GM19467 (cell line): ENCODE data around the gene CNTN6.

Source experiments
- ATAC-seq: cut with Tn5 transposase; IDR thresholded peaks from one replicate; pipeline ENCODE4 v1.9.1; 2021; ENCODE audit warnings: mild to moderate bottlenecking, moderate library complexity; ENCODE audit not compliant: unreplicated experiment

Gene CNTN6

DNA sequence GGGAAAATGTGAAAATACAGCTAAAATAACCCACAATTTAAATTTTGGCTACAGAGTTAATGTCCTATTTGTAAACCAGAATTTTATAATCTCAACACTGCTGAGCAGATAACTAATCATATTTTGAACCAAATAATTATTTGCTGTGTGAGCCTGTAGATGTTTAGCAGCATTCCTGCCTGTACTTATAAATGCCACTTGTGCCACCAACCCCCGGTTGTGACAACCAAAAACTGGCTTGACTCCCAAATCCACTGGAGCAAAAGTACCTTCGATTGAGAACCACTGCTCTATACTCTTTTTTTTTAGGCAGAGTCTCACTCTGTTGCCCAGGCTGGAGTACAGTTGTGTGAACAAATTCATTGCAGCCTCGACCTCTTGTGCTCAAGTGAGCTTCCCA, 78.5 kb downstream of the CNTN6 start:
- ATAC-seq: no peak

DNA sequence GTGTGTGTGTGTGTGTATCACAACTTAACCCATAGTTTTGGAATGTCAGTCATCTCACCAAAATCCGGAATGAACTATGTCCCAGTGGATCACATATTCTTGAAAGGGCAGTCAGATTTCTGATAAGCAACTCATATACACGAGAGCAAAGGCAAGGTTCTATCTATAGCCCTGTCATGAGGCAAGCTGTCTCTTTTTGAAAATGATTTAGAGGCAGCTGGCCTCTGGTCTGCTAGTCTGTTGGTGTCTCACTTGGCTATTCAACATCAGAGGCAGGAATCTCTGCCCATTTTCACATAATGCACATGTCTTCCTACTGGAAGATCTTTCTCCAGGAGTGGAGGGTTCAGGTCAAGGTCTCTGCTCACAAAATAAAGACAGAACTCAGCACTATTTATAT, 79.8 kb downstream of the CNTN6 start:
- ATAC-seq: no peak

DNA sequence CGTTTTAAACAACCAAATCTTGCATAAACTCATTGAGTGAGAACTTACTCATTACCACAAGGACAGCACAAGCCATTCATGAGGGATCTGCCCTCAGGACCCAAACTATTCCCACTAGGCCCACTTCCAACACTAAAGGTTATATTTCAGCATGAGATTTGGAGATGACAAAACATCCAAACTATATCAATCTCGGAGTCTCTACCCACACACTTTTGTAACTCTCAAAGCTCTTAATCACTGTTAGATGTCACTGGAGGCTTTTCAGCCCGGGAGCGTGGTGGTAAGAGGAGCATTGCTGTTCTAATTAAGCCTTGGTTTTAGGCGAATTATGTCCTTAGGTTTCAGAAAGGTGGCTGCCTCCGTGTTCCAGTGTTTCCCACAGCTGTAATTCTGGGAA, 86.3 kb downstream of the CNTN6 start:
- no peak for ATAC-seq

DNA sequence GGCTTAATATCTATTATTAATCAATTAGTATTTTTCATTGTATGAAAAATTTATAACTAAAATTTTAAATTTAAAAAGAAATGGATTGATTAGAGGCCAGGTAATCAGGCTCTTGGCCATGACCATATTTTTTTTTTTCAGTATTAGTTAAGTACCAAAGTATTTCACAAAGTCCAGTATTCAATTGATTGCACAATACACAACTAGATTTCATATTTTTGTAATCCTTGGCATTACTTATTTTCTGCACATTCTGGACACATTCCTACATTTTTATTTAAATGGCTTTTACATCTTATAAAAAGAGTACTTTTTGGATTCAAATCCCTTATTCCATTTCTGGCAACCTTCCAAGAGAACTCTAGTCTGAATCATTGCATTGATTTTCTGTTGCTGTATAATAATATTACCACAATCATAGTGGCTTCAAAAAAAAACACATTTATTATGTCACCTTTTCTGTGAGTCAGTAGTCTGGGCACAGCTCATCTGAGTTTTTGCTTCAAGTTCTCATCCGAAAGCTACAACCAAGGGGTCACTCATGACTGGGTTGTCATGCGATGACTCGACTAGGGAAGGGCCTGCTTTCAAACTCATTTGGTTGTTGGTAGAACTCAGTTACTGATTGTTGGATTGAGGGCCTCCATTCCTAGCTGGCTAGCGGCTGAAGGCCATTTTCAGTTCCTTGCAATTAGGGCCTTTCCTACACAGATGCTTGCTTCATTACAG, 90.7 kb downstream of the CNTN6 start:
- no peak for ATAC-seq

DNA sequence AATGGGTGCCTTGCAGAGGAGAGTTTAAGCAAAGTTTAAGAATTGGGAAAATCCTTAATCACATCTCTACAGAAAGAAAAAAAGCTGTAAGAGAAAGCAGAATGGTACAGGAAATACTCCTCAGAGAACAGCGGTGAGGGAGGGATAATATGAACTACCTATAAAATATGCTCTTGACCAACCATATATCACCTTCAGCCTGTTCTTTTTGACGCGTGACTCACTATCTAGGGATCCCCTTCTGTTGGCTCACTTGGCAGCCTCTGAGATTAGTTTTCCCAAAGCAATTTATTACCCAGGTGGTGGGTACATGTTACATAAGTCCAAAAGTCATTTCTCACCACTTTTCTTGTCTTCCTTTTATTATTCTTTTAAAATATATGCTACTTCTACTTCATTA, 97.7 kb downstream of the CNTN6 start:
- no peak for ATAC-seq

DNA sequence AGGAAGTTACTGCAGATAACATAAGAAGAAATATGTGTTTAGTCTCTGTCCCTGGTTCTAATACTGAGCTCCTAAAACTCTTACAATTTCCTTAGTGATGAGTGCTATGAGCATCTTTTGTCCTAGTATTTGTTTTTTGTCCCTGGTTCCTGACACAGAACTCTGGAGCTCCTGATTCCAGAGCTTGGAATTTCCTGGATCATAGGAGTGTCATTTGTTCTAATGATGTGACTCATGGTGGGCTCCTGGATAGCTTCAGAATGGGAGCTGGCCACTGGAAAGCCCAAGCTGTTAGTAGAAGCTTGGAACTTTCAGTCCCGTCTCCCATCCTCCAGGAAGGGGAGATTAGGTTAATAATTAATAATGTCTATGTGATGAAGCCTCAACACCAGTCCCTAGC, 98.2 kb downstream of the CNTN6 start:
- ATAC-seq: no peak

DNA sequence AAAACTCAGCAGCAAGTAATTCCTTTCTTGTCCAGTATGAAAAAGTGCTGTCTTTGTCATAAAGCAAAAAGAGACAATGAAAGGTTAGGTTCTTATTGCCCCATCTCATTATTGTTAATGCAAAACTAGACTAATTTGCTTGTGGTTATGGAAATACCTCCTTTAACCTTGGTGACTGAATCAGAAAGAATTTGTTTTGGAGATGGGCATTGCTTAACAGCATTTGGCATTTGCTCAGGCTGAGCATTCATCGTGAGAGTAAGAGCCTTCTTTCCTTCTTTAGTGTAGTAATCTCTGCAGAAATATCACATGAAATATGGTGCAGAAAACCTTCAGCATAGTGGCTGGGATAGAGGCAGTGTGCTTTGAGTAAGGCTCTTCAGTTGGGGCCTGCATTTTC, 103.1 kb downstream of the CNTN6 start:
- ATAC-seq: no peak

DNA sequence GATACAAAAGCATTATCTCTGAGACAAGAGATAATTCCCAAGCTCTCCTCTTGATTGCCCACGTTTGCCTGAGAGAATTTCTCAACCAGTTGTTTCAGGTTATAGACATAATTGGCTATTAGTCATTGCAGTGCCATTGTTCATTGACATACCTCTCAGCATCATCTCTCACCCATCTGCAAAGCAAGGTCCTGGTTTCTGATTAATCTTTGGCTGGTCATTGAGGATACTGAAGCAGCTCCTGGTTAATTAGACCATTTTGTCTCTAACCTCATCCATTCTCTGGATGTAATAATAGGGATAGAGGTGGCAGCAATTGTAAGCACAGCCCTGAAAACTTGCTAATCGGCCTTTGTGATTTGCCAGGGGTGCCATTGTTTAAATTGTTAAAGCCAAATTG, 104.2 kb downstream of the CNTN6 start:
- no peak for ATAC-seq

DNA sequence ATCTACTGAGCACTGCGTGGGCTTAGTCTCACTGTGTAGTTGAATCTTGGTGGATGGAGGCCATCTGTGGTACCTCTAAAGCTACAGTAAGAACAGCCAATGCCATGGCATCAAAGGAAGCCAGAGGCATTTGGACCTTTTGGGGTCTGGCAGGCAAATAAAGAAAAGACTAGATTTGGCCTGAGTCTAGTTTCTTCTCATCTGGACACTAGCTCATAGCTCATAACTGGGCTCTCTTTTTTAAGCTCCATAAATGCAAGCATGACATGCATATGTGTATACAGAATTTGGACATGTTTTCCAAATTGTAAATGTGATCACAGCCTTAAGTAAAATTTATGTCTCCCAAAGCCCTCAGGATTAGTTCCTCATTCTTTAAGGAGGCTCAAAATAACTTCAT, 107.5 kb downstream of the CNTN6 start:
- ATAC-seq: no peak

DNA sequence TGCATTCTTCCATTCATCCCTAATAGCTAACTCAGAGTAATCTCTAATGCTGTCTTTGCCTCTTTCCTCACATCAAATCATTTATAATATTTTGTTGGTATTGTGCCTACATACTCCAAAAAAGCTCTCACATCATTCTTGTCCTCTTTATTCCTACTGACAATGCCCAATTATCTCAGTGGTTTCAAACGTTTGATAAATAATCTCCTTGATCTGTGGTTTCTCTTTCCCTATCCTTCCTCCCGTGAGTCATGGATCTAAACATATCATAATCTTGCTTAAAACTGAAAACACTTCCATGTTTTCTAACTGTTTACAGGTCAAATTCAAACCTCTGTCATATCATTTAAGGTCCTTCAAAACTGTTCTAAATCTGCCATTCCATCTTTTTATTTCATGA, 115.1 kb downstream of the CNTN6 start:
- no peak for ATAC-seq

DNA sequence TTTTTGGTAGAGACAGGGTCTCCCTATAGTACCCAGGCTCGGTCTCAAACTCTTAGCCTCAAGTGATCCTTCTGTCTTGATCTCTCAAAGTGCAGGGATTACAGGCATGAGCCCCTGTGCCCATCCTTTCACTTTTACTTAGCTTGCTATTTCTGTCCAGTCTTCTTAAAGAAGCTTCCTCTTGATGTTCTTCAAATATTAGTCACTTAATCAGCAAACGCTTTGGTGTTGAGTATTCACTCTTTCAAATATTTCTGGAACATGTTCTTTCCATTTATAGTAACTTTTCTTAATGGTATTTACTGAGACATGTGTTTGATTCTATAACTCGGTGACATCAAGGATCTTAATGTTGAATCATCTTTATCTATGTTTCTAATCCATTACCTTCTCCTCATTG, 122.1 kb downstream of the CNTN6 start:
- no peak for ATAC-seq

DNA sequence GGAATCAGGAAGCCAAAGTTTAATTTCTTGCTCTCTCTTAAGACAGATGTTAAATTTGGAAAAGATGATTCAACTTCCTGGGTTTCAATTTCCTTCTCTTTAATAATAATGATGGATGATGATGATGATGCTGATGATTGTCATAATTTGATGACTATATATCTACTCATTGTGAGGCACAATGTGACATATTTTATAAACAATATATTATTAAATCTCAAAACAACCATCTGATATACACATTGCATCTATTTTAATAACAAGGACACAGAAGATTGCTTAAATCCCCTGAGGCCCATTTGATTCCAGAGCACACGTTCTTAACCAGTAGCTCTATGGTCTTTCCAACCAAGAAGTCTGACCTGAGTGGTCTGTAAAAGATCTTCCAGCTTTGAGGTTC, 124.0 kb downstream of the CNTN6 start:
- ATAC-seq: no peak

DNA sequence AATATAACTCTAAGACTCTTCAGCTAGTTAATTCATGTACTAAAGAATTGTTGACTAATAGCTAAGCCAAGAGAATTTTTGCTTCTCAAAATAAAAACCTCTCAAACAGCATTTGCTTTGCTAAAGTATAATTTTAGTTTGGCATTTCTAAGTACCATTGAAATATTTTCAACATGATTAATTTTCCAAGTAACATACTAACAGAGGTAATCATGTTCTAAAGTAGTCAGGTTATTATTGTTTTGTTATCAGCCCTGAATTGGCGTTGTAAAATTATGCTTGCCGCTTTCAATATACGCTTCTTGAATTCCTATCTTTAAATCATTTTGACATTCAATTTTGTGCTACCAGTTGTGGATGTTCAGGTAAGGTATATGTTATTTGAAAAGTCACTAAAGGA, 134.3 kb downstream of the CNTN6 start:
- no peak for ATAC-seq

DNA sequence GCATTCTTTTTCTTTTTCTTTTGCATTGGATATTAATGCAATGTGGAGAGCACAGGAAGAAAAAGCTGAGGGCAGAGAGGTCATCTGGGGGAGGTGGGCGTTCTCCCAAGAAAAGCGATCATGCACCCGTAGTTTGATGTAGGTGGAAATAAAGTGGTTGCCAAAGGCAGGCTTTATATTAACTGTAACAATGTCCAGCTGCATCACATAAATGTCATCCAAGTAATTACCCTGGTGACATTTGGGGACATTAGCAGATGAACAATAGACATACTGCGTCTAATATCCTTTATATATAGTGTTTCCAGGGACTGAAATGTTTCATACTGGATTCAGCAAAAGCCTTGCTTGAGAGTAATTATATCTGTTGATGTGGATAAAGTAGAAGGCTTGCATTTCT, 135.5 kb downstream of the CNTN6 start:
- ATAC-seq: no peak

DNA sequence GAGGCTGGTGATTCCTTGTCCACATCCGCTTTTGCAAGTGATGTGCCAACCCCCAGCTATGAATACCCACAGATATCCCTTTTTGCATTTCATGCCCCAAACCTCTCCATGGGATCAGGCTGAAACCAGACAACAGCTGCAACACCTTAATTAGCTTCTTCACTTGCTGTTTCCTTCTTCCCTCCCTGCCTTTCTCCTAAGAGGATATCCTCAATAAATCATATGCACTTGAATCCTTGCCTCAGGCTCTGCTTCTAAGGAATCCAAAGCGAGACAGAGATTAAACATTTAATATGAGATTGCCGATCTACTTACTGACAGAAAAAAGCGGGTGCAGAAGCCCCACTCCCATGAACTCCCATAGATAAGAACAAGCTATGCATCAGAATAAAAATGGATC, 138.1 kb downstream of the CNTN6 start:
- no peak for ATAC-seq

DNA sequence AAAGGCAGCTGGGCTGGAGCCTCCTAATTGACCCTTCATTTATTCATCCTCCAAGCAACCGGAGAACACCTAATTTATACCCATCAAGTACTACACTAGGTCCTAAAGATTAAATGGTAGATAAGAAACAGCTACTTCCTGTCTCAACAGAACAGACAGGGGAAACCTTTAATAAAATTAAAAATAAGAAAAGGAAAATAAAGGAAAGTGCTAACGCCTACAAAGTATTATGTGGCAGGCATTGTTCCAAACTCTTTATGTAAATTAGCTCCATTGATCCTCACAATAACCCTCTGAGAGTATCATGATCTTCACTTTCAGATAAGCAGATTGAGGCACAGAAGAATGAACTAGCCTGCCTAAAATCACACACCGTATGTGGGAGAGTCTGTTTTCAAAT, 139.5 kb downstream of the CNTN6 start:
- no peak for ATAC-seq

DNA sequence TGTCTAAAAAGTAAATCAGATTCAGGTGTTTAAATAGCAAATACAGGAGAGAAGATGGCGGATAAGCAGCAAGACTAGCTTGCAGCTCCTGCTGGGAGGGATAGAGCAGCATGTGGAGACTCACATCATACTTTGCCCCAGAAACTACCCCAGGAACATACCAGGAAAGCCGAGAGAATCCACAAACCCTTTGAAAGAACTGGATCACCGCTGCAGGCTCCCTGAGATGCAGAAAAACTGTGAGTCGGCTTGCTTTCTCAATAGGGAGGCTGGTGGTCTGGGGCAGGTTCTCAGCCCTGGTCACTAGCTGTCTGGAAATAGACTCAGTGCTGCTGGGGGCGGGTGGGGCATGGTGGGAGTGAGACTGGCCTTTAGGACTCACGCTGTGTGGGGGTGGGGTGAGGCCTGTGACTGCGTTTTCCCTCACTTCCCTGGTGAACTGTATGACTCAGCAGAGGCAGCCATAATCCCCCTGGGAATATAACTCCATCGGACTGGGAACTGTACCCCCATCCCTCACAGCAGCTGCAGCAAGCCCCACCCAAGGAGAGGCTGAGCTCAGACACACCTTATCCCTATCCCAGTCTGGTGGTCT, 142.8 kb downstream of the CNTN6 start:
- ATAC-seq: no peak

DNA sequence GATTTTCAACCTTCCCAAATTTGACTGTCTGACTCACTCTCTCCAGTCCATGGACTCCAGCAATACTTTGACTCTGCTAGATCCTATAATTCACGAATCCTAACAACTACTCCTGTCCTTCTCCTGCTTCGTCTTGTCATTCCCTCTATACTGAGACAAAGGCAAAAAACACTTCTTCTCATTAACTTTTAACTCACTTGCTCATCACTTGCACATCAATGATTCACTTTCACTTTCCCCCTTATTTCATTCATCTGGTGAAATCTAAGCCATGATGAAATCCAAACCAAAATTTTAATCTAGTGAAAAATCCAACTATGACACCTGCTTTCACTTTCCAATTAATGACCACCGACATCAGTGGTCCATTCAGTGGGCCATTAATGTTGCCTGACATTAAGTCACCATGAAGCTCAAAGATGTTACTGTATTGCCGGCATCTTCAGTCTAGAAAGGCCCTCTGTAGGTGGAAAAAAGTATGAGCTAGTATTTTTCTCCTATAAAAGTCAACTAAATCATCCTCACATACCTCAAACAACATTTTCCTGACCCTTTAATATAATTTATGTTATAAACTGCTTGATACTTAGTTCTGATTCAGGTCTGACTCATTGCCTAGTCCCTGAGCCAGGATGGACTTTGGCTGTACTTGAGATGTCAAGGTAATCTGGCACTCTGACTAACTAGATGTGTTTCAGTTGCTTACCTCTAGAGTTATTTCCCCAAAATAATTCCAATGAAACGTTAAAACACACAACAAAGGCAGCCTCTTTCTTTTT, 158.6 kb downstream of the CNTN6 start:
- ATAC-seq: no peak

DNA sequence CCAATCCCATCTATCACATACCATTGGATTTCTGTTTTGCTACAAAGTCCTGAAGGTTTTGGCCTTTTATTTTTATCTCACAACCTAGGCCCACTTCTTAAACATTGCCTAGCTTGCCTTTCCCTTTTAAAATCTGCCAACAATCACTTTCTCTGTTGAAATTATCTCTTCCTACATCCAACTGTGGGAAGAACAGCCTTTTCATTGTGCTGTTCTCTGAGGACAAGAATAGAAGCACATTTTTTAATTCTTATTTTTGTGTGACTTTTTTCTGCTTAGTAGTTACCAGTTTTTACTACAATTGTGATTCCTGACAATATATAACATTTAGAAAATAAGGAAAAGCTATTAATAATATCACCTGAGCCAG, 159.2 kb downstream of the CNTN6 start:
- ATAC-seq: no peak

DNA sequence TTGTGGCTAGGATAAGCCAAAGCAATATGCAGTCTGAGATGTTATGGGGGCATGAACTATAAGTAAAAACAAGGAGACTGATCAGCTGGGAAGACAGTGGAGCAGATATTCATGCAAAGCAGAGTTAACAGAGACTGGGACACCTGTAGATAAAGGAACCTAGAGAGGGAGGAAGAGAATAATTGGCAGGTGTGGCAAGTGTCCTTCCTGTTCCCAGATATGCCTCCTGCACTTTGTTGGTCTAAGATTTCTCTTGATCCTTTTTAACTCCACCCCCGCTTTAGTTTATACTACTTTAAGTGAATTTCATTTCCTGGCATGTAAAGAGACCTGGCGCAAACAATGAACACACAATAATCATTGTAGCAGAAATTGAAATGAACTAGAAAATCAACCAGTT, 169.4 kb downstream of the CNTN6 start:
- no peak for ATAC-seq

DNA sequence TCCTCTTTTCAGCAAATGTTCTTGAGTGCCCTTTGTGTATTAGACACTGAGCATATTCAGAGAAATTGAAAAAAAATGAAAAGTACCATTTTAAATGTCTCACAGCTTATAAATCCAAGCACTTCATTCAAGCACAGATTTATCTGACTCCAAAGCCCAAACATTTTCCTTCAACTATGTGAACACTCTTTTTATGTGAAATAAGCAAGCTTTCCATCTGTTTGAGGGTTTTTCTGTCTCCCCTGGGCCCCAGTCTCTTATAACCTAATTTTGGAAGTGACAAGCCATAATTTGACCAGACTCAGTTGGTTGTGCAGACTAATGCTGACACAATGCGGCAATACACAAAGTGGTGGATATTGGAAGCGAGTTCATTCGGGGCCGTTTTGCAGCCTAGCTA, 170.3 kb downstream of the CNTN6 start:
- ATAC-seq: no peak

DNA sequence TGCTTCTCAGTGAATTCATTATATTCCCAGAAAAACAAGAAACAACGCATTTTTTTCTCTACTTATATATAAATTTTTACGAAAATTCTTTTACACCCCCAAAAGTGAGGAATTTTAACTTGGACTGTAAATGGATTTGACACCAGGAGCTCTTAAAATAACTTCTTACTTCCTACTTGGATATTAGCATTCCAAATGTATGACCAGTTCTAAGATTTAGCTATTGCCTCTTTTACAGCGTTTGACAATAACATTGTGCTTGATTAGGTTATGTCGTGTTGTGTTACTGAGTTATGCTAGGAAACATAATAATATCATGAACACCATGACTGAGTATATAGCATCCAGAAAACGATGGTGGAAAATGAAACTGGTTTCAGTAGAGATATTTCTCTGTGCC, 177.0 kb downstream of the CNTN6 start:
- no peak for ATAC-seq
